C4-2B (cell line): ENCODE measurements around the gene FOXP1.

Experiments used
- CTCF ChIP-seq: fragments of 450-650 bp; conservative IDR thresholded peaks from 2 replicates; pipeline ENCODE4 v1.5.1; 2017; ENCODE audit warnings: mild to moderate bottlenecking
- ZFX ChIP-seq: fragments of 450-650 bp; IDR thresholded peaks from 2 replicates; pipeline ENCODE4 v1.6.1; 2017

GRCh38 chr3:71432044-71432975, 151.2 kb downstream of the FOXP1 start:
- TF ChIP-seq CTCF (no peak), ZFX (no peak)
